Measurements from ENCODE around the gene KDM4C. TPM values are rescaled to one million over a fixed set of nuclear protein-coding genes. Genes with fewer than 3 reads are reported as not detected.
A peak's percentile ranks its signal among the peaks of the same experiment; 100 is the strongest.

The KDM4C gene
- total RNA-seq, 1 experiment from 2014 or later: 7.1 TPM

DNA sequence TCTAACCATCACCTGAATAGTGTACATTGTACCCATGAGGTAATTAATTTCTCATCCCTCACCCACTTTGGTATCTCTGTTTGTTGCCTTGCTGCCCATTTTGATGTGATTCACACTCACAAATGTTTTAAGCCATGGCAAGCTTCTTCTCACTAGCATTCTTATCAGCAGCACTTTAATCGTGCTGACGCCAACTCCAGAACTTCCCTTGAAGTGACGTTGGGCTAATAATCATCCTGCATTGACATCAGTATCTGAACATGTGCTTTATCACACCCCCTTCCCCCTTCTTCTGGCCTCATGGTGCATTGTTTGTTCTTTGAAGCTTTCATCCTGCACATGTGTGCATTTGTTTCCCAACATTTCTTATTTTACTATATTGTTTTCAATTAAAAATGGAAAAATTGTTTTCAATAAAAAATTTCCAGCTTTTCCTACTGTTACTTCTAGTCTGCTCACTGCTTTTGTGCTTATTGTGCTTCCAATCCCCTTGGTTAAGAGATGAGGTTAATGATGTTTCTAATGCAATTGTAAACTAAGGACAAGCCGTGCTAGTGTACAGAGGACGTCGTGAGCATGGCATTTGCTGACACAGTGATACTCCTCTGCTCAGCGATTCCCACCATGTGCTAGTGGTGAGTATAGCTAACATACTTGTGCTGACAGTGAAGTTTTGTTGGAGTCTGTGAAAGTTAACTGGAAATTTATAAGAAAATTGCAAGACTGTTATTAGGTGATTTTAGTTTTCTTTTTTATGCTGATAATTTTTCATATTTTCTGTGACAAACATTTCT, 238.5 kb downstream of the KDM4C start:
- Histone ChIP-seq H3K27ac (ENCODE audit: low read length) (no peak overlapping the region), H3K4me1 (ENCODE audit: control insufficient read depth, insufficient read depth, low read length) (no peaks in the 10 kb centered on the region), H3K36me3 (ENCODE audit: control insufficient read depth, insufficient read depth, low read length) (no peaks in the 10 kb centered on the region), H3K27me3 (ENCODE audit: control insufficient read depth, insufficient read depth, low read length) (no peaks in the 10 kb centered on the region), H3K4me3 (ENCODE audit: low read depth in 2 of 2, low read length in 2 of 2) (no peak overlapping the region), H3K9me3 (ENCODE audit: control insufficient read depth, insufficient read depth, low read depth, low read length) (no peaks in the 10 kb centered on the region)
- no peak for TF ChIP-seq POLR2AphosphoS5 (IDR thresholded peaks at IDR 0.05; ENCODE audit: low read depth, low read length)
- TF ChIP-seq REST (IDR thresholded peaks at IDR 0.05; ENCODE audit: insufficient read depth in 1 of 2, low read depth in 2 of 2, low read length in 1 of 2): no peak
- no peak for TF ChIP-seq TCF7L2 (IDR thresholded peaks at IDR 0.05; ENCODE audit: low read depth, low read length)
- no peak for TF ChIP-seq SIN3A (IDR thresholded peaks at IDR 0.05; ENCODE audit: borderline replicate concordance, insufficient read depth, low read depth, low read length)
- no peak for TF ChIP-seq CTCF (IDR thresholded peaks at IDR 0.05)
- ATAC-seq (no peak), DNase-seq (ENCODE audit: low read depth, low spot score) (no peak)
- CTCF ChIA-PET: no interaction called here
- intact Hi-C loops (cut with micrococcal nuclease; ENCODE audit: unreplicated experiment) (no loop called here), in situ Hi-C loops (cut with HindIII; ENCODE audit: low pct_unique_long_range_greater_than_20kb, low sequenced_read_pairs) (no loop called here)
- no TSS peak for BruUV-seq (replicated peaks)
- POLR2A ChIA-PET: no interaction called here

DNA sequence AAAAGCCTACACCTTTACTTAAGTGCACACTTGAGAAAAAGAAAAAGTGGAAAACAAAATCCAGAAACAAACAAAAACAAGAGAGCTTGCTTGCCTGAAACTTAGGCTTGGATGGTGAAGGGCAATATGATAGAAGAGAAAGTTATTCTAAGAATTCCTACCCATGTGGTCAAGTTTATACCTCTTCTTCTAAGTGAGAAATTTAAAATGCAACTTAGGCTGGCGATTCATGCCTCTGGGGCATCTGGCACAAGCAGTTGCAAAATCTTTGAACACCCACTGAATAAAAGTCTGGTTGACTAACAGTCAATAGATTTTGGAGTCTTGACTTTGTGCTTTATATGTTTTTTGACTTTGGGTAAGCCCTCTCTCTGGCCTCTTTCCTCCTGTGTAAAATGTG, 239.6 kb downstream of the KDM4C start:
- POLR2A ChIA-PET: no interaction called here
- Histone ChIP-seq H3K27ac (ENCODE audit: low read length) (no peak overlapping the region), H3K36me3 (ENCODE audit: control insufficient read depth, insufficient read depth, low read length) (no peaks in the 10 kb centered on the region), H3K9me3 (ENCODE audit: control insufficient read depth, insufficient read depth, low read depth, low read length) (no peaks in the 10 kb centered on the region), H3K27me3 (ENCODE audit: control insufficient read depth, insufficient read depth, low read length) (no peaks in the 10 kb centered on the region), H3K4me3 (ENCODE audit: low read depth in 2 of 2, low read length in 2 of 2) (no peak overlapping the region), H3K4me1 (ENCODE audit: control insufficient read depth, insufficient read depth, low read length) (no peaks in the 10 kb centered on the region)
- TF ChIP-seq POLR2AphosphoS5 (IDR thresholded peaks at IDR 0.05; ENCODE audit: low read depth, low read length) (no peak), SIN3A (IDR thresholded peaks at IDR 0.05; ENCODE audit: borderline replicate concordance, insufficient read depth, low read depth, low read length) (no peak), REST (IDR thresholded peaks at IDR 0.05; ENCODE audit: insufficient read depth in 1 of 2, low read depth in 2 of 2, low read length in 1 of 2) (no peak), CTCF (IDR thresholded peaks at IDR 0.05) (no peak), TCF7L2 (IDR thresholded peaks at IDR 0.05; ENCODE audit: low read depth, low read length) (no peak)
- CTCF ChIA-PET: no interaction called here
- intact Hi-C loops (cut with micrococcal nuclease; ENCODE audit: unreplicated experiment): no loop called here
- ATAC-seq: no peak
- no peak for DNase-seq (ENCODE audit: low read depth, low spot score)
- BruUV-seq (replicated peaks): TSS peak; percentile 54
- in situ Hi-C loops (cut with HindIII; ENCODE audit: low pct_unique_long_range_greater_than_20kb, low sequenced_read_pairs): no loop called here
